Activated CD4-positive, alpha-beta T cell treated with anti-CD3 and anti-CD28 coated beads for 36 hours (primary cell): Measurements from ENCODE around the gene OSBPL5. TPM values are rescaled to one million over a fixed set of nuclear protein-coding genes. Genes with fewer than 3 reads are reported as not detected.

Source experiments
- ATAC-seq: fragments of 200-7000 bp; cut with Tn5 transposase; one replicate; pipeline ENCODE4 v1.10.0; 2021; ENCODE audit warnings: mild to moderate bottlenecking, moderate library complexity
- CTCF ChIA-PET: fragments of 350-600 bp; sonication (Branson Sonifier 250); formaldehyde crosslinking; loops from one replicate; lab custom pipeline; 2021; ENCODE audit warnings: antibody characterized with exemption; lab: Charles Lee
- POLR2A ChIA-PET: fragments of 350-600 bp; sonication (Branson Sonifier 250); formaldehyde crosslinking; loops from one replicate; lab custom pipeline; 2021; ENCODE audit warnings: antibody characterized with exemption, inconsistent platforms; lab: Charles Lee
- DNase-seq: peaks from one replicate; pipeline ENCODE4 v3.0.0-alpha.2; 2020
- H3K27ac Mint-ChIP-seq: one replicate; pipeline ENCODE4 v1.8.0; 2021; ENCODE audit warnings: mixed read lengths
- H3K27me3 Mint-ChIP-seq: one replicate; pipeline ENCODE4 v1.8.0; 2021; ENCODE audit warnings: mixed read lengths
- H3K36me3 Mint-ChIP-seq: one replicate; pipeline ENCODE4 v1.8.0; 2021; ENCODE audit warnings: low read depth, mixed read lengths
- H3K4me1 Mint-ChIP-seq: one replicate; pipeline ENCODE4 v1.8.0; 2021; ENCODE audit warnings: mixed read lengths
- H3K4me3 Mint-ChIP-seq: one replicate; pipeline ENCODE4 v1.8.0; 2021; ENCODE audit warnings: mild to moderate bottlenecking, moderate library complexity, mixed read lengths
- H3K9me3 Mint-ChIP-seq: one replicate; pipeline ENCODE4 v1.8.0; 2021; ENCODE audit warnings: low read depth, mixed read lengths
- intact Hi-C, 2 experiments: fragments of 100-400 bp; cut with DNase I in 1 of 2; cut with micrococcal nuclease in 1 of 2; formaldehyde crosslinking; loops; one replicate each; pipeline versions ENCODE4 v1.14.2 to v1.15.1; 2022 to 2024; cut with DNase I, micrococcal nuclease
- total RNA-seq, 2 experiments: library from RNA; stranded (reverse); gene quantifications; one replicate each; pipeline ENCODE4 v1.2.3, GENCODE V29; 2021

Gene OSBPL5
- total RNA-seq, 2 experiments from 2014 or later = 5.8 to 7.1 TPM

GRCh38 chr11:3139481-3140290 is 25.4 kb downstream of the OSBPL5 start:
- ChIA-PET CTCF (no interaction called here), POLR2A (no interaction called here)
- Mint-ChIP-seq H3K4me1 (no peaks in the 10 kb centered on the region), H3K27me3 (no peaks in the 10 kb centered on the region), H3K4me3 (no peak overlapping the region), H3K36me3 (no peaks in the 10 kb centered on the region), H3K27ac (no peak overlapping the region), H3K9me3 (no peaks in the 10 kb centered on the region)
- ATAC-seq = no peak
- intact Hi-C loops = no loop called here
- no peak for DNase-seq

DNA sequence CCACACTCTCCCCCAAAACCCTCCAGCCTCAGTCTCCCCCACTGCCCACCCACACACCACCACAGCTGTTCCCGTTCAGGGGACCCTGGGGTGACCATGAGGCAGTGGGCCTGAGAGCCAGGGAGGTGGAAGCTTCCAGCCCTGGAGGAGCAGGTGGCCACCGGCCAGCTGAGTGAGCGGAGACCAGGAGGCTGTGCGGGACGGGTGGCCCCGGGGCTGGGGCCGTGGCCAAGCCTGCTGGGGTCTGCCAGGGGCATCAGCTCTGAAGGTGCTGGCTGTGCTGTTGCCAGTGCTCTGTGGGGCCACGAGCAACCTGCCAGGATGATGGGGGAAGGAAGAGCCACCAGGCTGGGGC is 26.0 kb downstream of the OSBPL5 start:
- H3K4me3 Mint-ChIP-seq = no peak overlapping the region
- no peak for DNase-seq
- ChIA-PET CTCF (no interaction called here), POLR2A (no interaction called here)
- no peak overlapping the region for H3K27ac Mint-ChIP-seq
- H3K4me1 Mint-ChIP-seq = no peaks in the 10 kb centered on the region
- no peaks in the 10 kb centered on the region for H3K27me3 Mint-ChIP-seq
- no peaks in the 10 kb centered on the region for H3K36me3 Mint-ChIP-seq
- no peak for ATAC-seq
- intact Hi-C loops = no loop called here
- H3K9me3 Mint-ChIP-seq = no peaks in the 10 kb centered on the region

GRCh38 chr11:3138178-3139085 is 26.7 kb downstream of the OSBPL5 start:
- no peaks in the 10 kb centered on the region for H3K4me1 Mint-ChIP-seq
- H3K27ac Mint-ChIP-seq = no peak overlapping the region
- no peak for ATAC-seq
- no peak overlapping the region for H3K4me3 Mint-ChIP-seq
- ChIA-PET POLR2A (no interaction called here), CTCF (interaction anchor here (0.7 kb wide), 1 partner anchor 65 kb away, joined by 4 read pairs; no protein-coding TSS in a partner anchor)
- no peaks in the 10 kb centered on the region for H3K9me3 Mint-ChIP-seq
- intact Hi-C loops = no loop called here
- DNase-seq = no peak
- H3K36me3 Mint-ChIP-seq = no peaks in the 10 kb centered on the region
- H3K27me3 Mint-ChIP-seq = no peaks in the 10 kb centered on the region

DNA sequence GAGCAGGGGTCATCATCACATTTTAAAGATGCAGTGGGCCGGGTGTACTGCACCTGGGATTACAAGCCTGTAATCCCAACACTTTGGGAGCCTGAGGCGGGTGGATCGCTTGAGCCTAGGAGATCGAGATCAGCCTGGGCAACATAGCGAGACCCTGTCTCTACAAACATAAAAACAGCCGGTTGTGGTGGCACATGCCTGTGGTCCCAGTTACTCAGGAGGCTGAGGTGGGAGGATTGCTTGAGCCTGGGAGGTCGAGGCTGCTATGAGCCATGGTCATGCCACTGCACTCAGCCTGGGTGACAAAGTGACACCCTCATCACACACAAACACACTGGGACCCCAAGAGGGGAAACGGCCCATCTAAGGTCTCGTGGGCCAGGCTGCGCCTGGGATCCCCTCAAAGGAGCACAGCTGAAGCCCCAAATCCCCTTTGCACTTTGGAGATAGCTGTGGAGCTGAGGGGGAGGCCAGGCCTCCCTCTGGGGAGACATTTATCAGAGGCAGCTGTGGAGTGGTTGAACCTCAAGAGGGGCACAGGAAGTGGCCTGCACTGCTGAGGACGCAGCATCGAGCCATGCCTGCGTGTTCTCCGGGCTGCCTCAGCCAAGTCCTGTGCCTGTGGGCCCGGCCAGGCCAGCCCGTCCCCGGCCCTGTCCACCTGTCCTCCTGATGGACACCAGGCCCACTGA is 27.5 kb downstream of the OSBPL5 start:
- H3K9me3 Mint-ChIP-seq = no peaks in the 10 kb centered on the region
- DNase-seq (no peak), ATAC-seq (no peak)
- H3K4me1 Mint-ChIP-seq = no peaks in the 10 kb centered on the region
- H3K36me3 Mint-ChIP-seq = no peaks in the 10 kb centered on the region
- H3K27me3 Mint-ChIP-seq = no peaks in the 10 kb centered on the region
- H3K27ac Mint-ChIP-seq = no peak overlapping the region
- CTCF ChIA-PET = interaction anchor here (0.6 kb wide), 1 partner anchor 57 kb away, joined by 3 read pairs; no protein-coding TSS in a partner anchor
- POLR2A ChIA-PET = no interaction called here
- no peak overlapping the region for H3K4me3 Mint-ChIP-seq
- intact Hi-C loops = no loop called here

- Mint-ChIP-seq H3K4me1 (no peaks in the 10 kb centered on the region), H3K27ac (no peak overlapping the region), H3K4me3 (no peak overlapping the region), H3K27me3 (no peaks in the 10 kb centered on the region), H3K36me3 (no peaks in the 10 kb centered on the region), H3K9me3 (no peaks in the 10 kb centered on the region)
- DNase-seq (no peak), ATAC-seq (no peak)
- intact Hi-C loops = no loop called here
- ChIA-PET POLR2A (no interaction called here), CTCF (interaction anchor here (0.6 kb wide), 1 partner anchor 56 kb away, joined by 3 read pairs; no protein-coding TSS in a partner anchor)
Measured at GRCh38 chr11:3136546-3137455, 28.3 kb downstream of the OSBPL5 start.

DNA sequence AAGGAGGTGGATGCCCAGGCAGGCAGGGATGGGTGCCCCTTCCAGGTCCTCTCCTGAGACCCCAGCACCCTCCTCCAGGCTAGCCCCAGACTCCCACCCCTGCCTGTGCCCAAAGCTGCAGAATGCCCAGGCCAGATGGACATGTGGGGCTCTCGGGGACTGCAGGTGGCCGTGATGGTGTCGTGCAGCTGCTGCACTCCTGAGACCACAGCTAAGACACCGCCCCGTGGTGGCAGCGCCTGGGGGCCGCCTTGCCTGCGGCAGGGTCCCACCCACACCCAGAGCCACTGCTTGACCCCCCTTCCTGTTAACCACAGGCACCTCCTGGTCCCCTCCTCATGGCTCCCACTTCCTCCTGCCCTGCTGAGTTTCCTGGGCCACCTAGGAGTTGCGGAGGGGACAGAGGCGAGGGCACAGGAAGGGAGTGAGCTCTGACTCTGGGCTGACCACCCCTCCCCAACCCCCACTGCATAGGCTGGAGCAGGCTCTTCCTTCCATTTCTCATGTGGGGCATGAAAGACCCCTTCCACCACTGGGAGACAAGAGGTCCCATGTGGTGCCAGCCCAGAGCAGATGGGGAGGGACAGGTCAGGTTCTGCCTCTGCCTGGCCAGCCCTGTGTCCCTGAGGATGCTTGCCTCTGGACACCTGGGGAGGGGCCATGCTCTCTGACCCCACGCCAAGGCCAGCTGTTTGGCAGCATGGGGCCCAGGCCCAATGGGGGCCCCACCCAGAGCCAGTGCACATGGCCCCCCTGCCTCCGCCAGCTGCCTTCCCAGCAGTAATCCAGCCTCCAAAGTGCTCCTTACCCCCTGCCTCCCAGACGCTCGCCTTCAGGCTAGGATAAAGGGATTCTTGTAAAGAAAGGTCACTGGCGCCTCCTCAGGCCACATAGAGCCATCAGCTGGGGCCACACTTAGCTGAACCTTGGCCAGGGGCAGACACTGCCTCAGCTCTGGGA is 29.3 kb downstream of the OSBPL5 start:
- POLR2A ChIA-PET = no interaction called here
- no peaks in the 10 kb centered on the region for H3K36me3 Mint-ChIP-seq
- H3K4me3 Mint-ChIP-seq = no peak overlapping the region
- CTCF ChIA-PET = interaction anchor here (0.5 kb wide), 1 partner anchor 24 kb away, joined by 3 read pairs; no protein-coding TSS in a partner anchor
- H3K9me3 Mint-ChIP-seq = no peaks in the 10 kb centered on the region
- DNase-seq (no peak), ATAC-seq (no peak)
- no peaks in the 10 kb centered on the region for H3K27me3 Mint-ChIP-seq
- intact Hi-C loops = no loop called here
- no peaks in the 10 kb centered on the region for H3K4me1 Mint-ChIP-seq
- H3K27ac Mint-ChIP-seq = no peak overlapping the region

DNA sequence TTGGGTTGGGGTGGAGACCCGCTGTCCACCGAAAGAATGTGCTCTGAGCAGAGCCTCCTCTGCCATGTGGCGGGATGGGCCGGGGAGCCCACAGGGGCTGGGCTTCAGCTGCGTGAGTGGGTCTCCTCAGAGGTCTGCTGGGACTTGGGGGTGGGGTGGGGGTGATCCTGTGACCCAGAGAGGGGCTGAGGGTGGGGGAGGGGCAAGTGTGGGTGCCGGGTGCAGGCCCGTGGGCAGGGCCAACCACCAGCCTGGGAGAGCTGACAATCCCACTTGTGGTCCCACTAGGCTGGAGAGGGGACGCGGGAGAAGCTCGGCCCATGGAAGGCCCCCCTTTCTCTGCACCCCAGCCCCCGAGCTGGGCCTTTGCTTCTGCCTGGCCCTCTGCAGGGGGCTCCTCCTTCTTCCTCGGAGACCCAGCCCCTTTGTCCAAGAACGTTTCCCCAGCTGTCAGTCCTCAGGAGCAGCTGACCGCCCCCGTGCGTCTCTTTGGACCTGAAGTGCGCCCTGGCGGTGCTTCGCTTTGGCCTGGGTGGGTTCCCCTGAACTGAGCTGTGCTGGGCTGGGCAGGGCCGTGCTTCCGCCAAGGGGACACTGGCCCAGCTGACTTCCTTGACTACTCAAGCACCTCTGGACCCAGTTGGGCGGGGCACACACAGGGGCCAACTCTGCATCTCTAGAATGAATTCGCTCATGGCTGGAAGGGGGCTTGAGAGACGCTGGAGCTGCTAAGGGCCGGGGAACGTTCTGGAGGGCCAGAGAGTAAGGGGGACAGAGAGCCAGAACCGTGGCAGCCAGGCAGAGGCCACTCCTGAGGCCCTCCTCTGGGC is 30.2 kb downstream of the OSBPL5 start:
- no peak overlapping the region for H3K27ac Mint-ChIP-seq
- H3K9me3 Mint-ChIP-seq = no peaks in the 10 kb centered on the region
- H3K27me3 Mint-ChIP-seq = no peaks in the 10 kb centered on the region
- POLR2A ChIA-PET = no interaction called here
- no peak for DNase-seq
- H3K4me3 Mint-ChIP-seq = no peak overlapping the region
- CTCF ChIA-PET = interaction anchor here (0.5 kb wide), 1 partner anchor 23 kb away, joined by 3 read pairs; no protein-coding TSS in a partner anchor
- no peak for ATAC-seq
- no peaks in the 10 kb centered on the region for H3K4me1 Mint-ChIP-seq
- no peaks in the 10 kb centered on the region for H3K36me3 Mint-ChIP-seq
- intact Hi-C loops = no loop called here

DNA sequence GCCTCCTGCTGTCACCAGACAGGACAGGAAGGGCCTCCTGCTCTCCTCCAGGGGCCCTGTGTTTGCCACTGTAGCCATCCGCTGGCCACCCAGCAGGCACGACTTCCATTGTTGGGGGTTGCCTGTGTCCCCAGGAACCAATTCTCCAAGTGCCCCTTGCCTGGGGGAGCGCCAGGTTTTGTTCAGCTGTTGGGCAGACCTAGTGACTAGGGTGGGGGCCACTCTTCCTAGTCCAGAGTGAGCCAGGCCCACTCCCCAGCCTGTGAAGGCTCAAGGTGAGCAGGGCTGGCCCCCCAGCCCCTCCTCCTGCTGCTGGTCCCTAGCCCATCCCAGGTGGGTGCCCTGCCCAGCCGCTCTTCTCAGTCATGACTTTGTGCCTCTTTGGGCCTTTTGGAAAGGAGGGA is 30.9 kb downstream of the OSBPL5 start:
- Mint-ChIP-seq H3K9me3 (no peaks in the 10 kb centered on the region), H3K27ac (no peak overlapping the region), H3K36me3 (no peaks in the 10 kb centered on the region), H3K4me1 (no peaks in the 10 kb centered on the region), H3K4me3 (no peak overlapping the region), H3K27me3 (no peaks in the 10 kb centered on the region)
- DNase-seq = no peak
- CTCF ChIA-PET = no interaction called here
- intact Hi-C loops = no loop called here
- no peak for ATAC-seq
- POLR2A ChIA-PET = no interaction called here

DNA sequence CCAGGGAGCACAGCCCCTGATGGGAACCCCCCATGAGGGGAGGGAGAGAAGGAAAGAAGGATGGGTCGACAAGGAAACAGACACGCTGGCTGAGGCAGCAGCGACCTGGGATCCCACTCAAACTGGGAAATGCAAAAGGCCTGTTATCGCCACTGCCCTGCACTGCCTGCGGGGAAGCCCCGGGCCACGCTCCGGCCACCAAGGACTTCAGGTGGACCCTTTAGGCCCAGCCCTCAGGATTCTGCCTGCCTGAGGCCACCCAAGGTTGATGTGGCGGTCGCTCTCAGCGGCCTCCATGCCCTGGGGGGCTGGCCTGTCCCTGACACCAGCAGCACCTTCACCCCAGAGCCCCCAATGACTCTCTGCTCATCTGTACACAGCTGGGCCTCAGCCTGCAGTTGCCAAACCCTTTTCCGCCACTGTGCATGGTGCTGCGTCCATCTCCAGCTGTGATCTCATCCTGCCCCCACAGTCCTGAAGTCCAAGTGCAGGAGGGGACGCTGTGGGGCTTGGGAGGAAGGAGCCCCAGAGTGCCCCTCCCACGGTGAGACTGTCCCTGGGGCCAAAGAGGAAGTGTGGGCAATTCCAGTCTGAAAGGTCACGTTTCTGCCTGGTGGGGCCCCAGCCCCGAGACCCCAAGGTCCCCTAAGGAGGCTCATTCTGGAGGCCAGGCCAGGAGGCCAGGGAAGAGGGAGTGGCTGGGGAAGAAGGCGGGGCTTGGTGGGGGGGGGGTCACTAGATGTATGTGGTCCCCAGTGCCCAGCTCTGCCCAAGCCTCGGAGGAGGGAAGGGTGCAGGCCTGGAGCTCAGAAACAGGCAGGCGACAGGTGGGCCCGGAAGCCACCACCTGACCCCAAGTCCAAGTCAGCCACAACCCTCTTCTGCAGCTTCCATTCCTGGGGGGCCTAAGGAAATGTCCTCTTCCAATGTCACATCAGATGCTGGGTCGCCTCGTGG is 31.6 kb downstream of the OSBPL5 start:
- ChIA-PET POLR2A (no interaction called here), CTCF (no interaction called here)
- Mint-ChIP-seq H3K27me3 (no peaks in the 10 kb centered on the region), H3K4me1 (no peaks in the 10 kb centered on the region), H3K36me3 (no peaks in the 10 kb centered on the region), H3K9me3 (no peaks in the 10 kb centered on the region), H3K27ac (no peak overlapping the region), H3K4me3 (no peak overlapping the region)
- intact Hi-C loops = no loop called here
- DNase-seq = no peak
- ATAC-seq = no peak
